GM12864 (cell line): ENCODE measurements around the gene LIN52.

Experiments used
- DNase-seq: peaks from one replicate; pipeline ENCODE4 v3.0.0-alpha.2; 2011; ENCODE audit warnings: low read depth
- H3K4me3 ChIP-seq: 2 replicates; pipeline ENCODE4 v1.5.1; 2011; ENCODE audit warnings: mild to moderate bottlenecking, low read depth, low read length, control low read depth
- CTCF ChIP-seq: IDR thresholded peaks from 2 replicates; pipeline ENCODE4 v1.5.1; 2011; ENCODE audit warnings: low read depth, mild to moderate bottlenecking, moderate library complexity, low read length, control low read depth, inconsistent platforms; ENCODE audit errors: missing control alignments

Gene LIN52

GRCh38 chr14:74147571-74147970, 62.8 kb downstream of the LIN52 start:
- H3K4me3 ChIP-seq, result no peak overlapping the region
- TF ChIP-seq CTCF, result no peak
- DNase-seq, result no peak

- DNase-seq, result no peak
- no peak for TF ChIP-seq CTCF
- H3K4me3 ChIP-seq, result no peak overlapping the region
These were observed 63.9 kb downstream of the LIN52 start for GRCh38 chr14:74148705-74149104.

- TF ChIP-seq CTCF, result no peak
- no peak for DNase-seq
- H3K4me3 ChIP-seq, result no peak overlapping the region
These were observed 70.5 kb downstream of the LIN52 start for GRCh38 chr14:74155287-74155686.

- TF ChIP-seq CTCF, result no peak
- H3K4me3 ChIP-seq, result no peak overlapping the region
- DNase-seq, result no peak
These were observed 71.0 kb downstream of the LIN52 start for GRCh38 chr14:74155749-74156148.

- no peak for TF ChIP-seq CTCF
- no peak overlapping the region for H3K4me3 ChIP-seq
- no peak for DNase-seq
These were observed 76.0 kb downstream of the LIN52 start for GRCh38 chr14:74160763-74161162.

- no peak for TF ChIP-seq CTCF
- DNase-seq, result no peak
- H3K4me3 ChIP-seq, result no peak overlapping the region
These were observed 76.9 kb downstream of the LIN52 start for GRCh38 chr14:74161526-74162158.

GRCh38 chr14:74169906-74170305, 85.2 kb downstream of the LIN52 start:
- no peak for DNase-seq
- no peak overlapping the region for H3K4me3 ChIP-seq
- no peak for TF ChIP-seq CTCF
